C4-2B (cell line): ENCODE data around the gene EDC3.

Experiments
- H3K27ac ChIP-seq: fragments of 450-650 bp; 2 replicates; pipeline ENCODE4 v1.5.1; 2017
- ZFX ChIP-seq: fragments of 450-650 bp; IDR thresholded peaks from 2 replicates; pipeline ENCODE4 v1.6.1; 2017
- TF ChIP-seq, protein P1 (sequence below): fragments of 450-650 bp; conservative IDR thresholded peaks from 2 replicates; pipeline ENCODE4 v1.5.1; 2017; ENCODE audit warnings: mild to moderate bottlenecking

Gene EDC3

DNA sequence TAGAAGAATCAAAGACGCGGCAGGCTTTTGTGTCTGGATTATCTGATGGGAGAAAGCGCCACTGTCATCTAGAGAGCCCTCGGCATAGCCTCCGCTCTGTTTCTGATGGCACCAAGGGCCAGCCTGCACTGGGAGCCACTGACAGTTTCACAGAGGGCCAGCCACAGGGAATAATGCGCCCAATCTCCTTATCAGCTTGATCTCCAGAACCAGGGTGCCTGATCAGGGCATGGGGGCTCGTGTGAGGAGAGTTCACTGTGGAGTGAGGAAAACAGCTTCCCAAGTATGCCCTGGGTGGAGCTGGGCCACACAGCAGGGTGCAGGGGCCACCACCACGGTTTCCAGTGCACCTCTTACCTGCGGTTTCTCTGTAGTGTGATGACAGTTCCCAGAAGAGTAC, 110.0 kb downstream of the EDC3 start:
- TF ChIP-seq, protein P1, sequence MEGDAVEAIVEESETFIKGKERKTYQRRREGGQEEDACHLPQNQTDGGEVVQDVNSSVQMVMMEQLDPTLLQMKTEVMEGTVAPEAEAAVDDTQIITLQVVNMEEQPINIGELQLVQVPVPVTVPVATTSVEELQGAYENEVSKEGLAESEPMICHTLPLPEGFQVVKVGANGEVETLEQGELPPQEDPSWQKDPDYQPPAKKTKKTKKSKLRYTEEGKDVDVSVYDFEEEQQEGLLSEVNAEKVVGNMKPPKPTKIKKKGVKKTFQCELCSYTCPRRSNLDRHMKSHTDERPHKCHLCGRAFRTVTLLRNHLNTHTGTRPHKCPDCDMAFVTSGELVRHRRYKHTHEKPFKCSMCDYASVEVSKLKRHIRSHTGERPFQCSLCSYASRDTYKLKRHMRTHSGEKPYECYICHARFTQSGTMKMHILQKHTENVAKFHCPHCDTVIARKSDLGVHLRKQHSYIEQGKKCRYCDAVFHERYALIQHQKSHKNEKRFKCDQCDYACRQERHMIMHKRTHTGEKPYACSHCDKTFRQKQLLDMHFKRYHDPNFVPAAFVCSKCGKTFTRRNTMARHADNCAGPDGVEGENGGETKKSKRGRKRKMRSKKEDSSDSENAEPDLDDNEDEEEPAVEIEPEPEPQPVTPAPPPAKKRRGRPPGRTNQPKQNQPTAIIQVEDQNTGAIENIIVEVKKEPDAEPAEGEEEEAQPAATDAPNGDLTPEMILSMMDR: no peak
- TF ChIP-seq ZFX: no peak
- H3K27ac ChIP-seq: no peak overlapping the region

DNA sequence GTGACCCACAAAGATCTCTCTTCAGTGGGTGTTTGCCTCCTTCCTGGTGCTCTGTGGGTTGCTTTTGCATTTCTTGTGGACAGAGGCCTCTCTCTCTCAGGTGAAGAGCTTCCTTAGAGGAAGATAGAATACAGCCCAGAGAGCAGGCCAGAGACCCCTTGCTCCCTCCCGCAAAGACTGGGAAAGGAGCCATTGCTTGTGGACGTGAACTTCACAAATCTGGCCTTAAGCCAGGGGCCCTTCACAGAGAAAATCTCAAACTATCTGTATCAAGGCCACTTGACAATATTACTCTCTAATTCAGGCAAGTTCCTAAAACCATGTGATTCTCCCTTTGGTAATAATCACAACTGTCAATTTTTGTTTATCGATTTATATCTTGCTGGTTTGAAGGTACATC, 110.6 kb downstream of the EDC3 start:
- TF ChIP-seq ZFX: no peak
- TF ChIP-seq, protein P1: no peak
- H3K27ac ChIP-seq: no peak overlapping the region

DNA sequence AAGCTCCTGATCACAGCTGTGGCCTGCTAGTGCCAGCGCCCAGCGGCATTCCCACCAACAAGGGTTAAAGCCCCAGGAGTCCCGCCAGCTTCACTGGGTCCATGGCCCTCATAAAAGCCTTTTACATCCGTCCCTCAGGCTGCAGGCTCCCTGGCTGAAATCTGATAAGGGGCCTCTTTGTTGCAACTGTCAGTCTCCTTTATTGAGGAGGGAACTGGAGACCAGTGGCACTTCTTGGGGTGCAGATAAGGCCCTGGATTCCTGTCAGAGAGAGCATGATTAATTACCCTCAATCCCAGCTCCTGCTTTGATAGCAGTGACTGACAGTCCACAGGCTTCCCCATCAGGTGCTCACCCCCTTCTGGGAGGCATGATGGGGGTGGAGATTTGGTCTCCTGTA, 111.0 kb downstream of the EDC3 start:
- H3K27ac ChIP-seq: no peak overlapping the region
- TF ChIP-seq ZFX: no peak
- TF ChIP-seq, protein P1: no peak

DNA sequence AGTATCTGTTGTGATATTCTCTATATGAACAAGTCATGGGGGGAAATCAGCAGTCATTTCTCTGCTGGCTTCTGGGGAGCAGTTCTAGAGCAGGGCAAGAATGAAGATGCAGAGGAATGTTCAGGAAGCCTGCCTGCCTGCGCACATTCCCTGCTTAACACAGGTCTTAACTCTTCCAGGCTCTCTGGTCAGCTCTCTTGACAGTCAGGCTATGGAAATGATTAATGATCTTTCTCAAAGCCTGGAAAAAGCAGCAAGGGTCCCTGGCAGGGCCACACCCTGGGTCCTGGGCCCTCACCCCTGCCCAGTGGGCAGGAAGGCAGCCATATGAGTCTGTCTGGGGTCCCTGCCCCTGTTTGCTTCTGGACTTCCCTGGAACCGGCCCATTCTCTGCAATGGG, 111.6 kb downstream of the EDC3 start:
- TF ChIP-seq ZFX: no peak
- TF ChIP-seq, protein P1: no peak
- no peak overlapping the region for H3K27ac ChIP-seq
